Testis (tissue), 2 donors: ENCODE data around the gene CACNA2D3.

Experiments used
- CTCF ChIP-seq, 3 experiments: fragments of 450-650 bp in 2 of 3; fragments of 200-600 bp in 1 of 3; sonication (generic) in 1 of 3; IDR thresholded peaks; one replicate each; pipeline ENCODE4 v1.5.1; 2016 to 2019; ENCODE audit warnings: antibody characterized with exemption in 3 of 3, mild to moderate bottlenecking in 2 of 3, moderate library complexity in 1 of 3
- POLR2A ChIP-seq: fragments of 450-650 bp; IDR thresholded peaks from one replicate; pipeline ENCODE4 v1.6.1; 2017; ENCODE audit warnings: antibody characterized with exemption, mild to moderate bottlenecking, moderate library complexity

GRCh38 chr3:54663501-54664011 is 541.2 kb downstream of the CACNA2D3 start:
- TF ChIP-seq POLR2A: no peak
- TF ChIP-seq CTCF (IDR thresholded peaks at IDR 0.05): no peak
